GM12878 (cell line): ENCODE measurements around the gene PTK6.
A peak's percentile ranks its signal among the peaks of the same experiment; 100 is the strongest.

Experiments used
- BCL11A ChIP-seq: IDR thresholded peaks from 2 replicates; pipeline ENCODE4 v1.6.1; 2011; ENCODE audit warnings: low read depth, low read length
- CTCF ChIP-seq, 3 experiments: IDR thresholded peaks in 2 of 3; conservative IDR thresholded peaks in 1 of 3; 2 replicates each; pipeline ENCODE4 v1.5.1; 2011; ENCODE audit warnings: low read depth in 3 of 3, low read length in 3 of 3, mild to moderate bottlenecking in 3 of 3, control low read depth in 2 of 3, moderate library complexity in 2 of 3, inconsistent platforms in 1 of 3, mixed read lengths in 1 of 3; ENCODE audit not compliant: control insufficient read depth in 2 of 3, insufficient read depth in 1 of 3; ENCODE audit errors: extremely low read depth in 1 of 3
- EZH2 ChIP-seq: IDR thresholded peaks from 2 replicates; pipeline ENCODE4 v1.6.1; 2012; ENCODE audit warnings: low read depth, mild to moderate bottlenecking, control low read depth, inconsistent platforms, low read length, borderline replicate concordance; ENCODE audit not compliant: control insufficient read depth
- POLR2AphosphoS2 ChIP-seq: IDR thresholded peaks from 2 replicates; pipeline ENCODE4 v1.6.1; 2011; ENCODE audit warnings: low read depth, mild to moderate bottlenecking, low read length, improper control_type of control experiment, moderate library complexity
- RAD21 ChIP-seq: IDR thresholded peaks from 2 replicates; pipeline ENCODE4 v1.6.1; 2011; ENCODE audit warnings: mild to moderate bottlenecking, low read depth, low read length, moderate library complexity; ENCODE audit not compliant: insufficient read depth
- SREBF1 ChIP-seq: IDR thresholded peaks from 2 replicates; pipeline ENCODE4 v1.6.1; 2012; ENCODE audit warnings: mild to moderate bottlenecking, low read length
- SUZ12 ChIP-seq: fragments of 200-600 bp; sonication (generic); IDR thresholded peaks from one replicate; pipeline ENCODE4 v1.6.1; 2018; ENCODE audit warnings: antibody characterized with exemption, mild to moderate bottlenecking; ENCODE audit not compliant: unreplicated experiment
- ZNF207 ChIP-seq: fragments of 450-650 bp; IDR thresholded peaks from 2 replicates; pipeline ENCODE4 v1.6.1; 2014; ENCODE audit warnings: antibody characterized with exemption, mild to moderate bottlenecking, borderline replicate concordance
- ZNF274 ChIP-seq: IDR thresholded peaks from one replicate; pipeline ENCODE4 v1.8.0; 2011; ENCODE audit not compliant: insufficient read length, insufficient read depth
- TF ChIP-seq, protein P1 (sequence below): IDR thresholded peaks from 2 replicates; pipeline ENCODE4 v1.6.1; 2012; ENCODE audit warnings: low read depth, low read length, improper control_type of control experiment

GRCh38 chr20:63520504-63520933, 16.7 kb downstream of the PTK6 start, which contains the start of gene PPDPF:
- TF ChIP-seq CTCF (IDR thresholded peaks at IDR 0.05 in 2 of 3, conservative IDR thresholded peaks at IDR 0.05 in 1 of 3; ENCODE audit: control insufficient read depth in 2 of 3, extremely low read depth in 1 of 3, insufficient read depth in 1 of 3, low read depth in 3 of 3, low read length in 3 of 3), result no peak
- TF ChIP-seq BCL11A, result no peak
- TF ChIP-seq SREBF1, result no peak
- TF ChIP-seq EZH2, result no peak
- TF ChIP-seq ZNF207, result no peak
- TF ChIP-seq SUZ12, result no peak
- no peak for TF ChIP-seq ZNF274
- no peak for TF ChIP-seq RAD21
- TF ChIP-seq, protein P1, sequence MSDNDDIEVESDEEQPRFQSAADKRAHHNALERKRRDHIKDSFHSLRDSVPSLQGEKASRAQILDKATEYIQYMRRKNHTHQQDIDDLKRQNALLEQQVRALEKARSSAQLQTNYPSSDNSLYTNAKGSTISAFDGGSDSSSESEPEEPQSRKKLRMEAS, result 0 out of 2 replicates have a peak, but pooled peaks have one; percentile 23
- peak; percentile 73; the same call in 1 of the 2 replicates for TF ChIP-seq POLR2AphosphoS2
